Measurements from ENCODE around the gene NR6A1.

NR6A1 gene

GRCh38 chr9:124500028-124500795 is 270.9 kb downstream of the NR6A1 start:
- no peak for DNase-seq

DNA sequence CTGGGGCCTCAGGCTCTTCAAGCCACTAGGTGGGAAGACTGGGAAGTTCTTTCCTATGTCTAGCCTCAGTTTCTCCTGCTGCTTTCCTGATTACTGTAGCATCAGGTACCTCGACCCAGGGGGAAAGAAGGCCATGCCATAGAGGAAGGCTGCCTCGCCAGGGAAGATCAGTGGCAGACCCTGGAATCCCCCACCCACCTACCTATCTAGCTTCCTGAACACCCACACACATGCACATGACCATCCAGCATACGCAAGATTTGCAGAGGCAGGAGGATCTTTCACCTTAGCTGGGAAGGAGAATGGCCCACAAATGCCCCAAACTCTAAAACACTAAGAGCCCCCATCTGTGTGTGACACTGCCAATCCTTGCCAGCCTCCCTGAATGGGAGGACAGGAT is 271.9 kb downstream of the NR6A1 start:
- DNase-seq = no peak

- no peak for DNase-seq
Observed at GRCh38 chr9:124498499-124499146, 272.5 kb downstream of the NR6A1 start.

DNA sequence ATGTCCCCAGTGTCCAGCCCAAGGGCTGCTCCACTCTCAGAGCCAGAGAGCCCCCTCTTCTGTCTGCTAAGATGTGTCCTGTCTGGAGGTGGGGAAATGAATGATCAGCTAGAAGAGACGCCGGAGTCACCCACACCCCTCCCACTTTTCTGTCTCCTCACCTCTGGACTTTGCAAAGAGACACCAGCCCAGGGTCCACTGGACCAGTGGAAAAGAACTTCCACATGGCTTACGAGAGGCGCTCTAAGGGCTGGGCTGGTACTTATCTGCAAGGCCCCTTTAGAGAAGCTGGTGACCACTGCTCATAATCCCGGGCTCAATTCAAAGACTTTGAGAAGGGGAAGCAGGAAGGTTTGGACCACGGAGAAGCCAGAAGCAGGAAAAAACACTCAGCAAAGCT is 273.1 kb downstream of the NR6A1 start:
- no peak for DNase-seq

DNA sequence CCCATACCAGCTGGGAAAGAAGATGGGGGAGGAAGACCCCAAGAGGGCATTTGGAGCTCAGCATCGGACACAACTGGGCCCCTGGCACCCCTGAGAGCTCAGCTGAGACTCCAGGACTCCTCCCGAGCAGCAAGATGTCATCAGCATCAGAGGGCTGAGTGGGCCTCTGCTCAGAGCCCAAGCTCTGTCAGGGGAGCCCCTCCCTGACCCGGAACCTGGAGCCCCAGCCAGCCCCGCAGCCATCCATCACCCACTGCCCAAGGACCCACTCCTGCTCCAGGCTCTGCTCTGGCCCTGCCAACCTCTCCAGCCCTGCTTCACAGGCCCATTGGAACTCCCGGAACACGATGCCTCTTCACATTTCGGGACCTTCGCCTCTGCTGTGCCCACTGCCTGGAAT is 273.7 kb downstream of the NR6A1 start:
- DNase-seq = no peak

DNA sequence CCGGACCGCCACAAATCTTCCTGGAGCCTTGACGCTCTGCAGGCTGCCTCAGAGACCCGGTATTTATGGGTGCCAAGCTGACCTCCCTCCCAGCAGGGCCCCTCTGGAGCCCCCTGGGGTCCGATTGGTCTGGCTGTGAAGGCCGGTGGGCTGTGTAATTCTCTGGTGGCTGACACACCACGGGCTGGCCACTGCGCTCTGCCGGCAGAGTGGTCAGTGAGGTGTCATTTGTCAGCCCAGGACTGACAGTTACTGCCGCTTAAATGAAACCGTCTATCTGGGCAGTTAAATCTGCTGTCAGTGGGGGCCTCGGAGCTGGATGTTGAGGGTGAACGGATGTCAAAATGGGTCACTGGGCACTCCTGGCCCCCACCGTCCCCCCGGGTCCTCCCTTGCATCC is 274.6 kb downstream of the NR6A1 start:
- no peak for DNase-seq

GRCh38 chr9:124496075-124496449 is 275.0 kb downstream of the NR6A1 start:
- no peak for DNase-seq

DNA sequence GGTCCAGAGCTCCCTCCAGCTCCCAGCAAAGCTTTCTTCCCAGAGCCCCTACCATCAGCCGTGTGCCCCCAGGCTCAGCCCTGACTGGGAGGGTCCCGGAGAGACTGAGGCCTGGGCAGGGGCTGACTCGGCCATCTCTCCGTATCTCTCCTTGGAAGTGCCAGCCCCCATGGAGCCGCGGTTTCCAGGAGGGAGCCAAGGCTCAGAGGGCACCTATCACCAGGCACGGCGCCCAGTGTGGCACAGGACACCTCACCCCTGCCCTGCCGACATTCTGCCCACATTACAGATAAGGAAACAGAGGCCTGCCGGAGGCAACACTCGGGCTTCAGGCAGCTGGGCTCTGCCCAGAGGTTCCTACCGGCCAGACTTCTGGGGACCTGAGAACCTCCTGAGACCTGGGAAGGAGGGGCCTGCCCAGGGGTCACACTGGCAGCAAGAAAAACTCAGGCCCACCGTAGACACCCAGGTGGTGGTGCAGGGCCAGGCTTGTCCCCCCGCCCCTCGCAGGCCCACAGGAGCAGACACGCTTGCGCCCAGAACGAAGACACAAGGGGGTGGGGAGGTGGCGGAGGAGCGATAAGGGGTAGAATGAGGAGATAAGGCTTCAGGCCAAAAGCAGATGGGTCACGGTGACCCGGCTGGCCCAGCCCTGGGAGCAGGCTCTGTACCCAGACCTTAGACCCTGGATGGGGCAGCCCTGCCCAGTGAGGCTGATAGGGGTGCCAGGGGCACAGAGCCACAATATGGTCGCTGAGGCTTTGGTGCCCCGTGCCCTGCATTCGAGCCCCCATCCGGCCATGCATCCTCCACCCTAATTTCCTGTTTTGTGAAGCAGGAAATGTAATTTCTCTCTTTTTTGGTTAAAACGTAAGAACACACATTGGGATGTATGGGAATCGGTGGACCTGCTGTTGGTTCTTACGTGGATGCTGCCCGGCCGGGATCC is 275.7 kb downstream of the NR6A1 start:
- DNase-seq = no peak

GRCh38 chr9:124493794-124494479 is 277.2 kb downstream of the NR6A1 start:
- no peak for DNase-seq

DNA sequence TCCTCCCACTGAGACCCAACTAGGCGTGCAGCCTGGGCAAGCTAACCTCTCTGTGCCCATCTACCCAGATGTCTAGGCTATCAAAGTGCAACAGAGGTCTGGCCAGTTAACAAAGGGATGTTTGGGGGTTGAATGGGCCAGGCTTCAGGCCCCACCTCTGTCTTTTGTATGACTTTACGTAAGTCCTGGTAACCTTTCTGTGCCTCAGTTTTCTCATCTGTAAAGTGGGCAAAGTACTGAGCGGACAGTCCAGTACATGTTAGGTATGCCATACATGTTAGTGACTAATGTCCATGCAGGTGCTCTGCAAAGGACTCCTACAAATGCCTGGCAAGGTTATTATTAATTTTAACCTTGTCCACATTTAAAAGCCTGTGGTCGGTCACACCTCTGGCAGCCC is 277.9 kb downstream of the NR6A1 start:
- no peak for DNase-seq

GRCh38 chr9:124492818-124493217 is 278.3 kb downstream of the NR6A1 start:
- DNase-seq = no peak

GRCh38 chr9:124491049-124491975 is 279.8 kb downstream of the NR6A1 start:
- no peak for DNase-seq

GRCh38 chr9:124490004-124490403 is 281.1 kb downstream of the NR6A1 start:
- DNase-seq = no peak

- no peak for DNase-seq
Observed at GRCh38 chr9:124489222-124489621, 281.9 kb downstream of the NR6A1 start.

DNA sequence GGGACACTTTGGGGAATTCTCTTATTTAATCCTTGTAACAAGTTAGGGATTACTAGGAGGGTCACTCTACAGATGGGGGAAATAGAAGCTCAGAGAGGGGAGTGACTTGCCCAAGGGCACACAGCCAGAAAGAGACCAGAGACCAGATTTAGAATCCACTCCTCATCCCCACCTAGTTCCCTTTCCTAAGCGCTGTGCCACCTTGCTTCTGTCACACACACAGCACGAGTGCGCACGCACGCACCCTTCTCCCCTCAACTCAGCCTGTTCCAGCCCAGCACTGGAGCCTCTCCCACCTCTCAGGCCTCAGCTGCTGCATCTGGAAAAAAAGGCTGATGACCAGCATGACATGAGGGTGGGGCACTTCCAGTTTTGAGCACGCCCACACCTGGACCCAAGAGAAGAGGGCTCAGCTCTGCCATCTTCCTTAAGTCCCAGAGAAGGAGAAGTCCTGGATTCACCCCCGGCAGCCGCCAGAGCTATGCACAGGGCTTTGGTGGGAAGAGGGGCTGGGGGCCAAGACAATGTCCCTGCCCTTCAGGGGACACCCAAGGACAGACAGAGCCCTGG is 282.4 kb downstream of the NR6A1 start:
- no peak for DNase-seq

- DNase-seq = no peak
Observed at GRCh38 chr9:124487260-124488182, 283.6 kb downstream of the NR6A1 start.

- no peak for DNase-seq
Observed at GRCh38 chr9:124486778-124487259, 284.3 kb downstream of the NR6A1 start.

DNA sequence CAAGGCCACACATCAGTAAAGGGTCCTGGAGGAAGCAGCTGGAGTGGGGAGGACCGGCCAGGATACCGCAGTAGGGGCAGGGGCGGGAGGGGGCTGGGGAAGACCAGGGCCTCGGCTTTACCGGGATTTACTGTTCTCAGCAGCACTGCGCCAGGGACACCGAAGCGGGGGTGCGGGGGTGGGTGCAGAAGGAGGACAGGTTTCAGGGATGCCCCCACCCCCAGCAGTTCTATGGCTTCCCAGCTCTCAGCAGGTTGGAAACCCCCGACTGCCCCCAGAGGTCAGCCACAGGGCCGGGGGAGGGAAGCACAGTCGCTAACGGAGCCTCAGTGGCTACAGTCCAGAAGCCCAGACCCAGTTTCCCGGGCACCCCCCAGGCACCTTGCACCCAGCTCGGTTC is 285.2 kb downstream of the NR6A1 start:
- no peak for DNase-seq

DNA sequence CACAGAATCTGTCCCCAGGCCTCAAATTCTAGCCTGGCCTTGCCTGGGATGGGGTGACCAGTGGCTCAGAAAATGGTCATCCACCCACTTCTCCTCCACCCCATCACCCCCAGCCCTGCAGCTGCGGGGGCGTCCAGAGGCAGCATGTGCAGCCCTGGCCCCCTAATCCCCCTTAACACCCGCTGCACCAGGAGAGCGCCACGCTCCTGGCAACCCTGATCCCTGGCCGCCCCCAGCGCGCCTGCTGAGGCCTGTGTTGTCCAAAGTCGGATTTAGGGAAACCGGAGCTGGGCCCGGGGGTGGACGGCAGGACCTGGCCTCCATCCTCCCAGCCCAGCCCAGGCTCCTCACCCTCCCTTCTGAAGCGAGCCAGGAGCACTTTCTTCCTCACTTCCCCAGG is 285.9 kb downstream of the NR6A1 start:
- DNase-seq = no peak

GRCh38 chr9:124483481-124483880 is 287.6 kb downstream of the NR6A1 start:
- no peak for DNase-seq

All from effector CD4-positive, alpha-beta T cell (primary cell).